Measurements from ENCODE around the gene DESI1. TPM values are rescaled to one million over a fixed set of nuclear protein-coding genes. Genes with fewer than 3 reads are reported as not detected.
"Not testable (repeated sequence)": the region's sequence is repeated elsewhere in the genome, so short reads cannot be mapped to it uniquely, and the experiment has no call there.

DESI1 gene
- 17.5 and 27.8 TPM in 2 replicates for total RNA-seq

- no peak for DNase-seq (ENCODE audit: low read depth)
Measured at GRCh38 chr22:41620589-41621098, at the start of gene DESI1. Gene DESI1, minus strand, starts transcription at chr22:41621043. Its CDS starts 204 bp downstream, at chr22:41620839.

GRCh38 chr22:41668971-41669911 is 48.4 kb upstream of the DESI1 start:
- DNase-seq (ENCODE audit: low read depth): peak; percentile 69

- no peak for DNase-seq (ENCODE audit: low read depth)
Measured at GRCh38 chr22:41664951-41665350, 44.1 kb upstream of the DESI1 start.

- no peak for DNase-seq (ENCODE audit: low read depth)
Measured at GRCh38 chr22:41664490-41664889, 43.6 kb upstream of the DESI1 start.

GRCh38 chr22:41663594-41663993 is 42.8 kb upstream of the DESI1 start:
- not testable (repeated sequence) for DNase-seq (ENCODE audit: low read depth)

- DNase-seq (ENCODE audit: low read depth): no peak
Measured at GRCh38 chr22:41661713-41662112, 40.9 kb upstream of the DESI1 start.

GRCh38 chr22:41661088-41661487 is 40.2 kb upstream of the DESI1 start:
- DNase-seq (ENCODE audit: low read depth): no peak

- no peak for DNase-seq (ENCODE audit: low read depth)
Measured at GRCh38 chr22:41660416-41660815, 39.6 kb upstream of the DESI1 start.

- no peak for DNase-seq (ENCODE audit: low read depth)
Measured at GRCh38 chr22:41659941-41660340, 39.1 kb upstream of the DESI1 start.

GRCh38 chr22:41658869-41659268 is 38.0 kb upstream of the DESI1 start:
- no peak for DNase-seq (ENCODE audit: low read depth)

- no peak for DNase-seq (ENCODE audit: low read depth)
Measured at GRCh38 chr22:41657709-41658108, 36.9 kb upstream of the DESI1 start.

- no peak for DNase-seq (ENCODE audit: low read depth)
Measured at GRCh38 chr22:41656556-41656955, 35.7 kb upstream of the DESI1 start.

- no peak for DNase-seq (ENCODE audit: low read depth)
Measured at GRCh38 chr22:41654322-41654721, 33.5 kb upstream of the DESI1 start.

GRCh38 chr22:41650821-41651220 is 30.0 kb upstream of the DESI1 start:
- no peak for DNase-seq (ENCODE audit: low read depth)

GRCh38 chr22:41650229-41650628 is 29.4 kb upstream of the DESI1 start:
- no peak for DNase-seq (ENCODE audit: low read depth)

GRCh38 chr22:41648432-41648831 is 27.6 kb upstream of the DESI1 start:
- DNase-seq (ENCODE audit: low read depth): no peak

GRCh38 chr22:41647771-41648170 is 26.9 kb upstream of the DESI1 start:
- no peak for DNase-seq (ENCODE audit: low read depth)

- DNase-seq (ENCODE audit: low read depth): no peak
Measured at GRCh38 chr22:41642331-41643110, 21.7 kb upstream of the DESI1 start.

GRCh38 chr22:41641854-41642253 is 21.0 kb upstream of the DESI1 start:
- DNase-seq (ENCODE audit: low read depth): no peak

GRCh38 chr22:41638748-41639147 is 17.9 kb upstream of the DESI1 start:
- DNase-seq (ENCODE audit: low read depth): no peak

GRCh38 chr22:41638124-41638523 is 17.3 kb upstream of the DESI1 start:
- peak; percentile 52 for DNase-seq (ENCODE audit: low read depth)

GRCh38 chr22:41637623-41638022 is 16.8 kb upstream of the DESI1 start:
- not testable (repeated sequence) for DNase-seq (ENCODE audit: low read depth)

- peak; percentile 15 for DNase-seq (ENCODE audit: low read depth)
Measured at GRCh38 chr22:41636467-41636866, 15.6 kb upstream of the DESI1 start.
